A673 (cell line): ENCODE results near the gene ZNF837.

ENCODE experiments used
- CTCF ChIP-seq: fragments of 300-800, 200-600 bp; sonication (generic); conservative IDR thresholded peaks from 2 replicates; pipeline ENCODE4 v1.5.1; 2017; ENCODE audit warnings: low read depth, mild to moderate bottlenecking, antibody characterized with exemption, low read length, moderate library complexity, mixed read lengths
- EZH2 ChIP-seq: fragments of 200-600 bp; sonication (generic); IDR thresholded peaks from 2 replicates; pipeline ENCODE4 v1.6.1; 2017; ENCODE audit warnings: borderline replicate concordance, low read depth, mild to moderate bottlenecking, mixed read lengths, antibody characterized with exemption, low read length; ENCODE audit not compliant: poor library complexity, severe bottlenecking

- TF ChIP-seq EZH2 (no peak), CTCF (no peak)
These were observed 14.0 kb downstream of the ZNF837 start for GRCh38 chr19:58366585-58367430.
